ENCODE data around the gene PRSS22. TPM values are rescaled to one million over a fixed set of nuclear protein-coding genes. Genes with fewer than 3 reads are reported as not detected.

PRSS22 gene
- total RNA-seq, 1 experiment from 2014 or later = 36.9 TPM

DNA sequence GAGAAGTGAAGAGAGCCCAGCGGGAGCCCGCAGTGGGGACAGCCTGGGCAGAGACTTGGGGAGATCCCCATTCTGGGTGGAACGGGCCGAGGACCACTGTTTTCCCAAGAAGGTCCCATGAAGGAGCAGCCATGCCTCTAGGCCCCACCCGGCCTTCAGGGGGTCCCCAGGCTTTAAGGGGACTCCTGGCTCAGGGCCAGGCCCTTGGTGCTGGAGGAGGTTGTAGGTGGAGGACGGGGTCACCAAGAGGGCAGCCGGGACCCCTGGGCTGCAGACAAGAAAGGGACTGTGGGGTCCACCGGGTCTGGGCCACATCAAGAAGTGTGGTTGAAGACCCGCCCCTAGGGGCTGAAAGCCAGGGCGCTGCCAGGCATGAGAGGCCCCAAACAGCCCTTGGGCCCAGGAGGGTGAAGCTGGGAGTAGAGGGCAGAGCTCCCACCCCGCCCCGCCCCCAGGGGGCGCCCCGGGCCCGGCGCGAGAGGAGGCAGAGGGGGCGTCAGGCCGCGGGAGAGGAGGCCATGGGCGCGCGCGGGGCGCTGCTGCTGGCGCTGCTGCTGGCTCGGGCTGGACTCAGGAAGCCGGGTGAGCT lies 41.1 kb downstream of the PRSS22 start, which contains the start of gene PRSS21:
Gene PRSS21 (plus strand): TSS at position 487 of the 589 bp plus-strand sequence. CDS start 32 bp downstream, at position 519.
- no peak within 1 kb of the TSS for H3K27ac ChIP-seq (ENCODE audit: low read length)

DNA sequence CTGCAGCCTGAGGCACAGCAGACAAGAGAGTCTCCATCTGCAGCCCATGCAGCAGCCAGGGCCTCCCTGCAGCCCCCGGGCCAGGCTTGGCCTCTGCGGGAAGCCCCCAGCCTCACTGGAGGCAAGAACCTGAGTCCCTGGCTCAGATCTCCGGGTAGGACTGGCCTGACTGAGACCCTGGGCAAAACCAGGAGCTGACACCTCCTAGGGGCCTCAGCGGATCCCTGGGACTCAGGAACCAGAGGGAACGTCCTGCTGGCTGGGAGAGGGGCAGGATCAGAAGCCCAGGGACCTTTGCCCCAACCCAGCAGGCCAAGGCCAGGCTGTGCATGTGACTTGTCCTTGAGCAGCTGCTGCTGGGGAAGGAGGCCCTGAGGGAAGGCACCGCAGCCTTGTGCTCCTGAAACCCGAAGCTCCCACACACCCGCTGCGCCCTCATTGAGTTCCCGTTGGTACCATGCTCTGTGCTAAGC lies 42.6 kb downstream of the PRSS22 start:
- Histone ChIP-seq H3K9ac (ENCODE audit: low read length) (no peak overlapping the region), H3K36me3 (ENCODE audit: low read depth, low read length) (no peaks in the 10 kb centered on the region), H3K79me2 (ENCODE audit: low read length) (no peaks in the 10 kb centered on the region), H4K20me1 (ENCODE audit: low read length) (no peaks in the 10 kb centered on the region), H3K4me3 (ENCODE audit: low read length) (no peak overlapping the region), H3K27me3 (ENCODE audit: low read length) (no peaks in the 10 kb centered on the region), H3K9me2 (replicated peaks; ENCODE audit: low read length) (no peaks in the 10 kb centered on the region), H3K27ac (ENCODE audit: low read length) (no peak overlapping the region), H3K9me3 (ENCODE audit: low read length) (no peaks in the 10 kb centered on the region), H3F3A (ENCODE audit: low read length, unreplicated experiment) (no peaks in the 10 kb centered on the region), H2AFZ (ENCODE audit: low read length) (no peak overlapping the region), H3K4me2 (ENCODE audit: low read length) (no peak overlapping the region), H3K4me1 (ENCODE audit: insufficient read depth, low read length) (no peaks in the 10 kb centered on the region)
- TF ChIP-seq EZH2phosphoT487 (IDR thresholded peaks at IDR 0.05; ENCODE audit: borderline replicate concordance, low read length) (no peak), EZH2 (IDR thresholded peaks at IDR 0.05; ENCODE audit: low read length, unreplicated experiment) (no peak)
- TF ChIP-seq, protein P1, sequence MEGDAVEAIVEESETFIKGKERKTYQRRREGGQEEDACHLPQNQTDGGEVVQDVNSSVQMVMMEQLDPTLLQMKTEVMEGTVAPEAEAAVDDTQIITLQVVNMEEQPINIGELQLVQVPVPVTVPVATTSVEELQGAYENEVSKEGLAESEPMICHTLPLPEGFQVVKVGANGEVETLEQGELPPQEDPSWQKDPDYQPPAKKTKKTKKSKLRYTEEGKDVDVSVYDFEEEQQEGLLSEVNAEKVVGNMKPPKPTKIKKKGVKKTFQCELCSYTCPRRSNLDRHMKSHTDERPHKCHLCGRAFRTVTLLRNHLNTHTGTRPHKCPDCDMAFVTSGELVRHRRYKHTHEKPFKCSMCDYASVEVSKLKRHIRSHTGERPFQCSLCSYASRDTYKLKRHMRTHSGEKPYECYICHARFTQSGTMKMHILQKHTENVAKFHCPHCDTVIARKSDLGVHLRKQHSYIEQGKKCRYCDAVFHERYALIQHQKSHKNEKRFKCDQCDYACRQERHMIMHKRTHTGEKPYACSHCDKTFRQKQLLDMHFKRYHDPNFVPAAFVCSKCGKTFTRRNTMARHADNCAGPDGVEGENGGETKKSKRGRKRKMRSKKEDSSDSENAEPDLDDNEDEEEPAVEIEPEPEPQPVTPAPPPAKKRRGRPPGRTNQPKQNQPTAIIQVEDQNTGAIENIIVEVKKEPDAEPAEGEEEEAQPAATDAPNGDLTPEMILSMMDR (conservative IDR thresholded peaks at IDR 0.05; ENCODE audit: low read depth, low read length) = no peak
- ATAC-seq (no peak), DNase-seq (no peak)
- POLR2A ChIA-PET (ENCODE audit: unreplicated experiment) = no interaction called here
- CTCF ChIA-PET = no interaction called here
- no TSS peak for BruUV-seq (replicated peaks)
- intact Hi-C loops (cut with micrococcal nuclease) = no loop called here

More for the DNA sequence above, 41.1 kb downstream of the PRSS22 start, which contains the start of gene PRSS21:
- no TSS peak for BruUV-seq (replicated peaks)
- no peak for TF ChIP-seq EZH2phosphoT487 (IDR thresholded peaks at IDR 0.05; ENCODE audit: borderline replicate concordance, low read length)
- no peak for TF ChIP-seq EZH2 (IDR thresholded peaks at IDR 0.05; ENCODE audit: low read length, unreplicated experiment)
- TF ChIP-seq, protein P1 (conservative IDR thresholded peaks at IDR 0.05; ENCODE audit: low read depth, low read length) = no peak
- H3K4me1 ChIP-seq (ENCODE audit: insufficient read depth, low read length) = no peaks in the 10 kb centered on the region
- H3K4me2 ChIP-seq (ENCODE audit: low read length) = no peak within 1 kb of the TSS
- no peaks in the 10 kb centered on the region for H3K36me3 ChIP-seq (ENCODE audit: low read depth, low read length)
- ChIA-PET CTCF (no interaction called here), POLR2A (ENCODE audit: unreplicated experiment) (no interaction called here)
- DNase-seq (no peak), ATAC-seq (no peak)
- no peaks in the 10 kb centered on the region for H4K20me1 ChIP-seq (ENCODE audit: low read length)
- no peaks in the 10 kb centered on the region for H3K9me3 ChIP-seq (ENCODE audit: low read length)
- no peak within 1 kb of the TSS for H3K9ac ChIP-seq (ENCODE audit: low read length)
- no peaks in the 10 kb centered on the region for H3K79me2 ChIP-seq (ENCODE audit: low read length)
- no peaks in the 10 kb centered on the region for H3F3A ChIP-seq (ENCODE audit: low read length, unreplicated experiment)
- intact Hi-C loops (cut with micrococcal nuclease) = no loop called here
- H2AFZ ChIP-seq (ENCODE audit: low read length) = no peak within 1 kb of the TSS
- no peak within 1 kb of the TSS for H3K4me3 ChIP-seq (ENCODE audit: low read length)
- no peaks in the 10 kb centered on the region for H3K27me3 ChIP-seq (ENCODE audit: low read length)
- H3K9me2 ChIP-seq (replicated peaks; ENCODE audit: low read length) = no peaks in the 10 kb centered on the region

DNA sequence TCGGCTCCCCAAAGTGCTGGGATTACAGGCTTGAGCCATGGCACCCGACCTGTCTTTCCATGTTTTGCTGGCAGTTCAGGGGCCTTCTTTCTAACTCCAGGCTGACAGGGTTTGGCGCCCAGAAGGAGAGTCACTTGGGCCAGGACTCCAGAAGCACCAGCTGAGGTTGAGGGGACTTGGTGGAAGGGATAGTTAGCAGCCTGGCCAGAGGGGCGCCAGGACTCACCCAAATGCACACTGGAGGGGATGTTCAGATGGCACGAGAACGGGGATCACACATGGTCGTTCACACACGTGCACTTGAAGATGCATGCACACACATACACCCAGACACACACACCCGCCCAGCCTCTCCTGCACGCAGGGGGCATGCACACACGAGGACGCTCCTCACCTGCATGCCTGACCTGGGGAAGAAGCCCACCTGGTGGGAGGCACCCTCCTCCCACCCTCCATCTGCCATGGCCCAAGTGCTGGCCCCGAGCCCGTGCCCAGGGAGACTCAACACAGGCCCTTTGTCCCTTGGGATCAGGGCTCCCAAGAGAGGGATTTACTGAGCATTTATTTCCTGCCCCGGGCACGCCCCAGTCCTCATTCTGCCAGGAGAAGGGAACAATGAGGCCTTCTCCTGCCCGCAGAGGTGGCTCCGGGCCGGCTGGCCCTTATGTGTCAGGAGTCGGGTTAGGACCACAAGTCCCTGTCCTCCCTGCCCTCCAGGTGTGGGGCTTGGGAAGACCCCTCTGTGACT lies 43.2 kb downstream of the PRSS22 start:
- no TSS peak for BruUV-seq (replicated peaks)
- DNase-seq (no peak), ATAC-seq (no peak)
- no peak overlapping the region for H3K4me2 ChIP-seq (ENCODE audit: low read length)
- CTCF ChIA-PET = no interaction called here
- no peaks in the 10 kb centered on the region for H3F3A ChIP-seq (ENCODE audit: low read length, unreplicated experiment)
- H3K27me3 ChIP-seq (ENCODE audit: low read length) = no peaks in the 10 kb centered on the region
- H3K79me2 ChIP-seq (ENCODE audit: low read length) = no peaks in the 10 kb centered on the region
- H3K9me3 ChIP-seq (ENCODE audit: low read length) = no peaks in the 10 kb centered on the region
- no peak overlapping the region for H3K9ac ChIP-seq (ENCODE audit: low read length)
- POLR2A ChIA-PET (ENCODE audit: unreplicated experiment) = no interaction called here
- no peak overlapping the region for H3K27ac ChIP-seq (ENCODE audit: low read length)
- H3K36me3 ChIP-seq (ENCODE audit: low read depth, low read length) = no peaks in the 10 kb centered on the region
- H4K20me1 ChIP-seq (ENCODE audit: low read length) = no peaks in the 10 kb centered on the region
- H3K9me2 ChIP-seq (replicated peaks; ENCODE audit: low read length) = no peaks in the 10 kb centered on the region
- no peak for TF ChIP-seq EZH2phosphoT487 (IDR thresholded peaks at IDR 0.05; ENCODE audit: borderline replicate concordance, low read length)
- TF ChIP-seq EZH2 (IDR thresholded peaks at IDR 0.05; ENCODE audit: low read length, unreplicated experiment) = no peak
- TF ChIP-seq, protein P1 (conservative IDR thresholded peaks at IDR 0.05; ENCODE audit: low read depth, low read length) = no peak
- no peak overlapping the region for H3K4me3 ChIP-seq (ENCODE audit: low read length)
- no peaks in the 10 kb centered on the region for H3K4me1 ChIP-seq (ENCODE audit: insufficient read depth, low read length)
- no peak overlapping the region for H2AFZ ChIP-seq (ENCODE audit: low read length)
- intact Hi-C loops (cut with micrococcal nuclease) = no loop called here
